NCI-H526 treated with DMSO at 0.1 percent for 48 hours (cell line): Measurements from ENCODE around the gene MAST4.

ENCODE experiments used
- DNase-seq: peaks from one replicate; lab custom pipeline; 2025; lab: John Stamatoyannopoulos, UW

MAST4 gene

GRCh38 chr5:66697796-66698564 lies 101.8 kb downstream of the MAST4 start:
- DNase-seq: no peak

GRCh38 chr5:66701244-66701643 lies 105.1 kb downstream of the MAST4 start:
- no peak for DNase-seq

GRCh38 chr5:66702426-66702825 lies 106.2 kb downstream of the MAST4 start:
- no peak for DNase-seq

GRCh38 chr5:66704790-66705425 lies 108.7 kb downstream of the MAST4 start:
- DNase-seq: no peak

- no peak for DNase-seq
These were observed 112.2 kb downstream of the MAST4 start for GRCh38 chr5:66708368-66708767.

GRCh38 chr5:66710557-66711088 lies 114.4 kb downstream of the MAST4 start:
- no peak for DNase-seq

- no peak for DNase-seq
These were observed 117.8 kb downstream of the MAST4 start for GRCh38 chr5:66713998-66714397.

- DNase-seq: no peak
These were observed 121.5 kb downstream of the MAST4 start for GRCh38 chr5:66717455-66718373.

GRCh38 chr5:66718374-66719002 lies 122.3 kb downstream of the MAST4 start:
- DNase-seq: no peak

GRCh38 chr5:66720780-66721179 lies 124.6 kb downstream of the MAST4 start:
- DNase-seq: no peak

GRCh38 chr5:66722686-66723085 lies 126.5 kb downstream of the MAST4 start:
- DNase-seq: no peak

- no peak for DNase-seq
These were observed 128.4 kb downstream of the MAST4 start for GRCh38 chr5:66724349-66725139.

- DNase-seq: no peak
These were observed 131.4 kb downstream of the MAST4 start for GRCh38 chr5:66727630-66728029.

GRCh38 chr5:66728049-66728448 lies 131.9 kb downstream of the MAST4 start:
- no peak for DNase-seq

- DNase-seq: no peak
These were observed 140.9 kb downstream of the MAST4 start for GRCh38 chr5:66737096-66737495.

GRCh38 chr5:66738136-66738535 lies 141.9 kb downstream of the MAST4 start:
- DNase-seq: no peak

GRCh38 chr5:66739021-66739420 lies 142.8 kb downstream of the MAST4 start:
- DNase-seq: no peak

- DNase-seq: no peak
These were observed 143.8 kb downstream of the MAST4 start for GRCh38 chr5:66739951-66740350.

GRCh38 chr5:66741394-66741793 lies 145.2 kb downstream of the MAST4 start:
- DNase-seq: no peak

- no peak for DNase-seq
These were observed 146.1 kb downstream of the MAST4 start for GRCh38 chr5:66742083-66742895.
